SK-N-MC (cell line): ENCODE measurements around the gene NLRC3.

Source experiments
- EZH2 ChIP-seq: fragments of 200-600 bp; sonication (generic); IDR thresholded peaks from one replicate; pipeline ENCODE4 v1.6.1; 2017; ENCODE audit warnings: antibody characterized with exemption
- FOXP2 ChIP-seq: optimal IDR thresholded peaks from 2 replicates; pipeline ENCODE3; 2011; ENCODE audit warnings: mild to moderate bottlenecking, moderate library complexity; ENCODE audit not compliant: insufficient read depth; ENCODE audit errors: extremely low read length, control extremely low read depth
- POLR2AphosphoS5 ChIP-seq: IDR thresholded peaks from 2 replicates; pipeline ENCODE4 v1.6.1; 2012; ENCODE audit warnings: mild to moderate bottlenecking, low read depth, low read length, borderline replicate concordance

DNA sequence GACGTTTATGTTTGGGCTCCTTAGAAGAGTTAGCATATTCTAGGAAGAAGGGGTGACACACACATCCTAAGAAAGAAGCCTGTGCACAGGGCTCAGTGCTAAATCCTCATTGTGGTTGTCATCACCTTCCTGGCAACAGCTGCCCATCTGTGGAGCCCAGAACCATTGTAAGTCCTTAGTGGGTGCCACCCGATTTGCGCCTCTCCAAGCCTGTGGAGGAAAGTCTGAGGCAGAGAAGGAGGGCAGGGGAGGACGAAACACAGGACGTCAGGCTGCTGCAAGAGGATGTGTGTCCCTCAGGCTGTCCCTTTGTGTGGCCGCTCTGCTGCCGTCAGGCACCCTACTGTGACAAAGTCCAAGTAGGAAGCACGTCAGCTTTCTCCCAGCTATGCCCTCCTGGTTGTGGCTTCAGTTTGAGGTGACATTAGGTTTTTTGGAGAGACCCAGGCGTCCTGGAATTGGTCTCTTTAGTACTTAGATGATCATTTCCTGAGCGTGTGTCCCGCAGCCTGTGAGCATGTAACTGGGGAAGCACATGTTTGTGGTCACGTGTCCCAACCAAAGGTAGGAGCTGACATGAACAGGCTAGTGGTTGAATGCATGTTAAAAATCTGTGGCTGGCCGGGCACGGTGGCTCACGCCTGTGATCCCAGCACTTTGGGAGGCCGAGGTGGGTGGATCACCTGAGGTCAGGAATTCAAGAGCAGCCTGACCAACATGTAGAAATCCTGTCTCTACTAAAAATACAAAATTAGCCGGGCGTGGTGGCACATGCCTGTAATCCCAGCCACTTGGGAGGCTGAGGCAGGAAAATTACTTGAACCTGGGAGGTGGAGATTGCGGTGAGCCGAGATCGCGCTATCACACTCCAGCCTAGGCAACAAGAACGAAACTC lies 65.7 kb downstream of the NLRC3 start:
- TF ChIP-seq FOXP2 (no peak), EZH2 (no peak), POLR2AphosphoS5 (no peak)
